ENCODE data around the gene POU5F1.
"Not testable (repeated sequence)": the region's sequence is repeated elsewhere in the genome, so short reads cannot be mapped to it uniquely, and the experiment has no call there.

DNA sequence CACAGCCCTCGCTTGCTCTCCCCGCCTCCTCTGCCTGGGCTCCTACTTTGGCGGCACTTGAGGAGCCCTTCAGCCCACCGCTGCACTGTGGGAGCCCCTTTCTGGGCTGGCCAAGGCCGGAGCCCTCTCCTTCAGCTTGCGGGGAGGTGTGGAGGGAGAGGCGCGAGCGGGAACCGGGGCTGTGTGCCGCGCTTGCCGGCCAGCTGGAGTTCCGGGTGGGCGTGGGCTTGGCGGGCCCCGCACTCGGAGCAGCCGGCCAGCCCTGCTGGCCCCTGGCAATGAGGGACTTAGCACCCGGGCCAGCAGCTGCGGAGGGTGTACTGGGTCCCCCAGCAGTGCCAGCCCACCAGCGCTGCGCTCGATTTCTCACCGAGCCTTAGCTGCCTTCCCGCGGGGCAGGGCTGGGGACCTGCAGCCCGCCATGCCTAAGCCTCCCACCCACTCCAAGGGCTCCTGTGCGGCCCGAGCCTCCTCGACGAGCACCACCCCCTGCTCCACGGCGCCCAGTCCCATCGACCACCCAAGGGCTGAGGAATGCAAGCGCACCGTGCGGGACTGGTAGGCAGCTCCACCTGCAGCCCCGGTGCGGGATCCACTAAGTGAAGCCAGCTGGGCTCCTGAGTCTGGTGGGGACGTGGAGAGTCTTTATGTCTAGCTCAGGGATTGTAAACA lies 25.0 kb upstream of the POU5F1 start:
- TF ChIP-seq, protein P1, sequence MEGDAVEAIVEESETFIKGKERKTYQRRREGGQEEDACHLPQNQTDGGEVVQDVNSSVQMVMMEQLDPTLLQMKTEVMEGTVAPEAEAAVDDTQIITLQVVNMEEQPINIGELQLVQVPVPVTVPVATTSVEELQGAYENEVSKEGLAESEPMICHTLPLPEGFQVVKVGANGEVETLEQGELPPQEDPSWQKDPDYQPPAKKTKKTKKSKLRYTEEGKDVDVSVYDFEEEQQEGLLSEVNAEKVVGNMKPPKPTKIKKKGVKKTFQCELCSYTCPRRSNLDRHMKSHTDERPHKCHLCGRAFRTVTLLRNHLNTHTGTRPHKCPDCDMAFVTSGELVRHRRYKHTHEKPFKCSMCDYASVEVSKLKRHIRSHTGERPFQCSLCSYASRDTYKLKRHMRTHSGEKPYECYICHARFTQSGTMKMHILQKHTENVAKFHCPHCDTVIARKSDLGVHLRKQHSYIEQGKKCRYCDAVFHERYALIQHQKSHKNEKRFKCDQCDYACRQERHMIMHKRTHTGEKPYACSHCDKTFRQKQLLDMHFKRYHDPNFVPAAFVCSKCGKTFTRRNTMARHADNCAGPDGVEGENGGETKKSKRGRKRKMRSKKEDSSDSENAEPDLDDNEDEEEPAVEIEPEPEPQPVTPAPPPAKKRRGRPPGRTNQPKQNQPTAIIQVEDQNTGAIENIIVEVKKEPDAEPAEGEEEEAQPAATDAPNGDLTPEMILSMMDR (IDR thresholded peaks at IDR 0.05), result not testable (repeated sequence)
- TF ChIP-seq POLR2A (IDR thresholded peaks at IDR 0.05), result not testable (repeated sequence)

Measured in esophagus squamous epithelium (tissue), 4 donors.